ENCODE data around the gene CCDC13.

DNA sequence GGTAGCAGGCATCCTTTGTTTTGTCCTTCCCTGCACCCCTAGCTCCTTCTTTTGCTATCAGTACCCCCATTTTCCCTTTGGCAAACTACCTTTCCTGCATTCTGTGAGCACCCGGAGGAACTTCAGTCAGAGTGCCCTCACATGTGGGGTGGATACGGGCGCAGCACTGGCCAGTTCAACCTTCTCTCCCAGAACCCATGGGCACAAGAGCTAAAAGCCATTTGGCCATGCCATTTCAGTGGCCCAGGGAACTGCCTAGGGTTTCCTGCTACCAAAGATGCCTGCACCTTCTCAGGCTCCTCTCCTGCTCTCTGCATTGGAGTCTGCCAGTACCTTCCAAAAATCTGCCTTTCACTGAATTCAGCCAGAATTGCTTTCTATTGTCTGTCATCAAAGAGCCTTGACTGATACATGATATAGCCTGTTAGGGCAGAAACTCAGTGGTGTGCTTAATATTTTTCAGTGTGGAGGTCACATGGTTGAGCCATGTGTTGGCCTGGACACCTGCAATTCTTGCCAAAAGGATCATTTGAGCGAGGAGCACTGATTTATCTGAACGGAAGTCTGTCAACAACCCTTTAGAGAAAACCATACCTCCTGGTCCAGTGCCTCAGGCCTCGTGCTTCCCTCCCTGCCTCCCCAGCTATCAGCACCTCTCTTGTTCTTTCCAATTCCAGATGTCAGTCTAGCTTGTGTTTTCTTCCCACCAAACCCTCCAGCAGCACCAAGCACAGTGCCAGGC, 43.5 kb downstream of the CCDC13 start:
- TF ChIP-seq POLR2A (IDR thresholded peaks at IDR 0.05; ENCODE audit: low read length) = no peak
- TF ChIP-seq, protein P1, sequence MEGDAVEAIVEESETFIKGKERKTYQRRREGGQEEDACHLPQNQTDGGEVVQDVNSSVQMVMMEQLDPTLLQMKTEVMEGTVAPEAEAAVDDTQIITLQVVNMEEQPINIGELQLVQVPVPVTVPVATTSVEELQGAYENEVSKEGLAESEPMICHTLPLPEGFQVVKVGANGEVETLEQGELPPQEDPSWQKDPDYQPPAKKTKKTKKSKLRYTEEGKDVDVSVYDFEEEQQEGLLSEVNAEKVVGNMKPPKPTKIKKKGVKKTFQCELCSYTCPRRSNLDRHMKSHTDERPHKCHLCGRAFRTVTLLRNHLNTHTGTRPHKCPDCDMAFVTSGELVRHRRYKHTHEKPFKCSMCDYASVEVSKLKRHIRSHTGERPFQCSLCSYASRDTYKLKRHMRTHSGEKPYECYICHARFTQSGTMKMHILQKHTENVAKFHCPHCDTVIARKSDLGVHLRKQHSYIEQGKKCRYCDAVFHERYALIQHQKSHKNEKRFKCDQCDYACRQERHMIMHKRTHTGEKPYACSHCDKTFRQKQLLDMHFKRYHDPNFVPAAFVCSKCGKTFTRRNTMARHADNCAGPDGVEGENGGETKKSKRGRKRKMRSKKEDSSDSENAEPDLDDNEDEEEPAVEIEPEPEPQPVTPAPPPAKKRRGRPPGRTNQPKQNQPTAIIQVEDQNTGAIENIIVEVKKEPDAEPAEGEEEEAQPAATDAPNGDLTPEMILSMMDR (IDR thresholded peaks at IDR 0.05) = no peak
- TF ChIP-seq SMC3 (IDR thresholded peaks at IDR 0.05) = no peak
- TF ChIP-seq EP300 (IDR thresholded peaks at IDR 0.05) = no peak
- TF ChIP-seq CEBPB (IDR thresholded peaks at IDR 0.05) = no peak
- TF ChIP-seq RCOR1 (IDR thresholded peaks at IDR 0.05; ENCODE audit: low read depth, low read length) = no peak
- TF ChIP-seq, protein P2, sequence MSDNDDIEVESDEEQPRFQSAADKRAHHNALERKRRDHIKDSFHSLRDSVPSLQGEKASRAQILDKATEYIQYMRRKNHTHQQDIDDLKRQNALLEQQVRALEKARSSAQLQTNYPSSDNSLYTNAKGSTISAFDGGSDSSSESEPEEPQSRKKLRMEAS (IDR thresholded peaks at IDR 0.05) = no peak
- TF ChIP-seq PHF8 (IDR thresholded peaks at IDR 0.05; ENCODE audit: borderline replicate concordance, low read depth) = no peak
- TF ChIP-seq JUNB (IDR thresholded peaks at IDR 0.05) = no peak
- TF ChIP-seq, protein P3, sequence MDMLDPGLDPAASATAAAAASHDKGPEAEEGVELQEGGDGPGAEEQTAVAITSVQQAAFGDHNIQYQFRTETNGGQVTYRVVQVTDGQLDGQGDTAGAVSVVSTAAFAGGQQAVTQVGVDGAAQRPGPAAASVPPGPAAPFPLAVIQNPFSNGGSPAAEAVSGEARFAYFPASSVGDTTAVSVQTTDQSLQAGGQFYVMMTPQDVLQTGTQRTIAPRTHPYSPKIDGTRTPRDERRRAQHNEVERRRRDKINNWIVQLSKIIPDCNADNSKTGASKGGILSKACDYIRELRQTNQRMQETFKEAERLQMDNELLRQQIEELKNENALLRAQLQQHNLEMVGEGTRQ (IDR thresholded peaks at IDR 0.05) = no peak
- TF ChIP-seq HDAC2 (IDR thresholded peaks at IDR 0.05) = no peak
- no peak for TF ChIP-seq ZSCAN20 (CRISPR knock-in tag; IDR thresholded peaks at IDR 0.05)
- TF ChIP-seq MYC (IDR thresholded peaks at IDR 0.05; ENCODE audit: borderline replicate concordance, low read length) = no peak

Measured in A549 (cell line).